NCI-H1417 (cell line): ENCODE data around the gene SLX4.

Experiments used
- DNase-seq, 3 experiments: peaks; one replicate each; lab custom pipeline; 2025; lab: John Stamatoyannopoulos, UW

SLX4 gene

DNA sequence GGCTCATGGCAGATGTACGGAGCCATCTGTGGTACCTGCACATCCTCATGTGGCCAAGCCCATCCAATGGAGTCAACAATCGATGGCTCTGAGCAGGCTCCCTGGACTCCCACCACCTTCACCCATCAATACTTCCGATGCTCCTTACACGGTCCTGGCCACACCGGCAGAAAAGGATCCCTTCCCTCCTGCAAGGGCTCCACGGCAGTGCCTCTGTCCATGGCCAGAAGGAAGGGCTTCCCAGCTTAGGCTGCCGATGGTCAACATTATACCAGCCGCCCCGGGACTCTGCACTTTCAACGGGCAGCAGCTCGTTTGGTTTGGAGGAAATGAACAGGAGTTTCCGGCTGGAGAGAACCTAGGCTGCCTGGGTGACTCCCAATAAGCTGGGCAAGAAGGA, 13.2 kb downstream of the SLX4 start:
- no peak for DNase-seq

DNA sequence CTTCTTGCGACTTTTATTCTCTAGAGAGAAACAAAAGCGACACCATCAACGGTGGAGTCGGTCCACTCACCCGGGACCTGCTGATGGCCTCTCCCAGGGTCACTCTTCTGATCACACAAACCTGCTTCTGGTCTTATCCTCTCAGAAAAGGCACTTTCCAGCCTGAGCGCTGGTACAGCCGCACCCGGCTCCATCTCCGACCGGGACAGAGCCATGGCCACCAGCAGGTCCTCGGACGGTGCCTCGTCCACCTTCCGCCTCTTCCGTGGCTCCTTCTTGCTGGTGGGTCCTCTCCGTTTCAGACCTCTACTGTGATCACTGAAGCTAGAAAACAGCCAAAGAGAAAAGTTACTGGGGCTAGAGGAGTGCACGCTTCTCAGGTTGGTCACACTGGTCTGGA, 13.7 kb downstream of the SLX4 start:
- no peak for DNase-seq

DNA sequence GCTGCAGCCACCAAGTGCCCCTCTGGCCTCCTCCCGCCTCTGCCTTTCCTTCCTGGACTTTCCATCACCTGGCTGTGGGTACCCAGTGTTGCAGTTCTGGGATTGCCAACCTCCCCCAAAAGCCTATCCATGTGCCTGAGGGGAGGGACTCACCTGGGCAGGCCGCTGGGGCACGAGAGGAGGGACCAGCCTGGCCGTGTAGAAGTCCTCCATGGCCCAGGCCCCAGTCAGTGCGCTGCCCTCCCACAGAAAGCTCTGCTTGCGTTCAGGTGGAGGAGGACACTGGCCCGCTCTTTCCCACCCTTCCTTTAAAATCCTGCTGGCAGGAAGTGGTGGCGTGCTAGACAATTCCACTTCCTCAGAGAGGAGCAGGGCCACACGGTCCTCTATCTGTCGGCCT, 14.2 kb downstream of the SLX4 start:
- DNase-seq = no peak

DNA sequence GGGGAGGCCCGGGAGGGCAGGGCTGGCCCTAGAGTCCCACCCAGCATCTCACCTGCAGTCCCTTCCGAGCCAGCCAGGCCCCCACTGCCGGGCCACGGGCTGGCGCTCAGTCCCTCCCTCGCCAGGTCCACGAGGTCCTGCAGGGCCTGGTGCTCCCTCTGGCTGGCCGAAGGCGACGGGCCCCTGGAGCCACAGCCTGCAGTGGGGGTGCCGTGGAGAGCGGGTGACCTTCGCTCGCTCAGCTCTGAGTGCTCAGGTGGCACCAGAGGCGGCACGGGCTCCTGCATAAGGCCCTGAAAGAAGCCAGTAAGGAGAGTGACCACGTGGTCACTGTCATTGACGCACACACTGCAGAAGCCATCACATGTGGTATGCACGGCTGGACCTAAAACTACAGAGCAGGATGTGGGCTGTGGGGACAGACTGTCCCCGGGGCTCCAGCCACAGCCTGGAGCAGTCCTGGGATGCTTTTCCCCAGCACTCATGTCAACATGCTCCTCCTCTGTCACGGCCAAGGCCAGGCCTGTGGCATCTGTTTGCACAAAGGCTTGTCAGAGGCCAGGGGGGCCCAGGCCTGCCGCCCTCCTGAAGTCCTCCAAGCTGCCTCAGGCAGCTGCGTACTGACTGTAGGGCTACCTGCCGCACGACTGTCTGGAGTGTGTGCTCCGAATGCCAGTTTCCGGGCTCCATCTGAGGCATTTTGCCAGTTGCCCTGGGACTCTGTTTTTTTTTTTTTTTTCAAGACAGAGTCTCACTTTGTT, 15.1 kb downstream of the SLX4 start:
- no peak for DNase-seq

DNA sequence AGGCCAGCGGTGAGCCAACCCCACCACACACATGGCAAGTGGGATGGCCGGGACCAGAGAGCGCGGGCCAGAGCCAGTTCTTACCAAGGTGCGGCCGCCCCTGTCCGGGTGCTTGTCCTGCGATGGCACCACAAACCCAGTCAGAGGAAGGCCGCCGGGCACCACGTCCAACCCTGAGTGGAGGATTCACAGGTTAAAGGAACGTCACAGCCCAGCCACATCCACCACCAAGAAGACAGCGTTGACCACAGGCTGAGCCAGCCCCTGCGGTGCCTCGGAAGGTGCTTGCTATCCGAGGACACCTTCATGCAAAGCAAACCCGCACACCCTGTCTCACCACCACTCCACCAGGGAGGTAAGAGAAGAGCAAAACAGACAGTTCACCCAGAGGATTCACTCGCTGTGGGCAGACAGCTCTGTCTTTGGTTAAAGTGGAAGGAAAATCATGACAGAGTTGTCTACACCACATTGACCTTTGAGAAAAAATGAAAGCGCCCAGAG, 15.8 kb downstream of the SLX4 start:
- no peak for DNase-seq

DNA sequence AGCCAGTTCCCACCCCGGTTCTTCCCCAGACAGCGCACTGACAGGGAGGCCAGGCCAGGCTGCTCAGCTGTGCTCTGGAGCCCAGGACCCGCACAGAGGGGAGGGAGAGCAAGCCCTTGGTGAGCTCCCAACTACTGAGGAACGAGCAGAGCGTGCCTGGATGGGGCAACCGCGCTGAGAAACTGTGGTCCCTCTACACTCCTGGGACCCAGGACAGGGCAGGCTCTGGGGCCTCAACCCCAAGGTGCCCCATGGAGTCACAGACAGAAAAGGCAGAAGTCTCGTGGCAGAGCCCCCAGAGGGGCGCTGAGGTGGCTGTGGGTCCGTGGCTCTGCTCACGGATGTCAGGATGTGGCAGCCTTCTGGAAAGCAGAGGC, 16.3 kb downstream of the SLX4 start:
- no peak for DNase-seq

DNA sequence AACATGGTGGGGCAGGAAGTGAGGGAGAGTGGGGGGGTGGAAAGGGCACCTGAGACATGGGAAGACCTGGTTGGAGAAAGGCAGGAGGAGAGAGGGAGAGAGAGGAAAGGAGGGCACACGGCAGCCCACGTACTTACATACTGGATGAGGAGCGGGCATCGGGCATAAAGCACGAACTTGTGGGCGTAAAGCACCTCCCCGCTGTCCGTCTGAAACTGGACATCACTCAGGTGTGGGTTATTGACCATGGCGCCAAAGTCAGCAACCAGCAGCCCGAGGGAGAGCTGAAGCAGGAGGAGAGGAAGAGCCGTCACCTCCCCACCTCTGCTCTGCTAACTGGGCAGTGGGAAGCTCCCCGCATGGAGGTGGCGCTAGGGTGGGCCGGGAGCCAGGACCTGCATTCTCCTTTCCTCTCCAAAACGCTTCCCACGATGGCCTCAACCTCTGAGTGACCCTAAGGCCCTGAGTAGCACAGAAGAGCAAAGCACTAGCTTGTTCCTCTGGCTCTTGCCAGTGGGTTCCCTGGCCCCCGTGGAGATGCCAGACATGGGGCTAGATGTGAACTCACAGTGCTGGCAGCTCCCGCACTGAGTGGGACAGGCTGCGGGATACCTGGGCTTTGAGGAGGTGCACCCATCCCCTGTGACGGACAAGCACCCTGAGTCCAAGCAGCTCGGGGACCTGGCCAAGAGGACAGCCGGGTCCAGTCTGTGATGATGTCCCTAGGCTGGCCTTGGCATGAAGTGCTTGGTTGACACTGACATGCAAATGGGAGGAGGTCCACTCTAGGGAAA, 16.9 kb downstream of the SLX4 start:
- DNase-seq = no peak

DNA sequence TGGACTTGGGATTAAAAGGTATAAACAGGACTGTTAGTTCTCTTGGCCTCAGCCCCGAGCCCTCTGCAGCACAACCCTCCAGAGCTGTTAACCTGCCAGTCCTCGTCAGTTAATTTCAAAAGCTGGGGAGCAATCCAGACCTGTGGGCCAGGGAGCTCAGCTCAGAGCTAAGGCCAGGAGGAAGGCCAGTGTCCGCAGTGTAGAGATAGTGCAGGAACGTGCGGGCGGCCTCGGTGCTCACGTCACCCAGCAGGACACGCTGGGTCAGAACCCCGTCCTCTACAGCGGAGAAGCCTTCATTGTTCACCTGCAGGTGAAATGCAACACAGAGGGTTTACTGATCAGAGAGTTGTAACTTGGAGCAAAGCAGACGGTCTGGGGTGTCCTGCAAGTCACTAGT, 18.8 kb downstream of the SLX4 start:
- DNase-seq = no peak

DNA sequence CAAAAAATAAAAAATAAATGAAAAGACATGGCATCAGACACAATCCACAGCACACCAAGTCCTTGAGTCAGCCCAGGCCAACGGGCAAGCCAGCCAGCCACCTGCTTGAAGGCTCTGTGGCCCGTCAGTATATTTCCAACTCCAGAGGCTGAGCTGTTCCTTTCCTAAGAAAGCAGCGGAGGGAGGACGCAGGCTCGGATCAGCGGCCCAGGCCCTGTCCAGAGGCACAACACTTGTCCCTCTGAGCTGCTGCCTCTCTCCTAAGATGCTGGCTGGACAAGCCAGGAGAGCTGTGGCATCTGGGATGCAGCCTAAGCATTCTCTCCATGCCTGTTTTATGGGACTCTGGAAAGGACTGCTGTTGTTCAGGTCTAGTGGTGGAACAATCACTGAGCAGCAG, 19.4 kb downstream of the SLX4 start:
- DNase-seq = no peak

DNA sequence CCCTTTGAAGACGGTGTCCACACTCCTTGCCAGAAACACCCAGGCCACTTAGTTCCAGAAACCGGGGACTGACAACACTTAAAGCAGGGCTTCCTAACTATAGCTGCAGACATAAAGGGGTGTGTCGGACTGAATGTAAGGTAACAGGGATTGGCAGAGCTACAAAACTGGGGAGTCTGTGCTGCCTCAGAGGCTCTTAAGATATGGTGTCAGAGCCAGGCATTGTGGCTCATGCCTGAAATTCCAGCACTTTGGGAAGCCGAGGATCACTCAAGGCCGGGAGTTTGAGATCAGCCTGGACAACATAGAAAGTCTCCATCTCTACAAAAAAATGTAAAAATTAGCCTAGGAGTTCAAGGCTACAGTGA, 20.0 kb downstream of the SLX4 start:
- DNase-seq = no peak

DNA sequence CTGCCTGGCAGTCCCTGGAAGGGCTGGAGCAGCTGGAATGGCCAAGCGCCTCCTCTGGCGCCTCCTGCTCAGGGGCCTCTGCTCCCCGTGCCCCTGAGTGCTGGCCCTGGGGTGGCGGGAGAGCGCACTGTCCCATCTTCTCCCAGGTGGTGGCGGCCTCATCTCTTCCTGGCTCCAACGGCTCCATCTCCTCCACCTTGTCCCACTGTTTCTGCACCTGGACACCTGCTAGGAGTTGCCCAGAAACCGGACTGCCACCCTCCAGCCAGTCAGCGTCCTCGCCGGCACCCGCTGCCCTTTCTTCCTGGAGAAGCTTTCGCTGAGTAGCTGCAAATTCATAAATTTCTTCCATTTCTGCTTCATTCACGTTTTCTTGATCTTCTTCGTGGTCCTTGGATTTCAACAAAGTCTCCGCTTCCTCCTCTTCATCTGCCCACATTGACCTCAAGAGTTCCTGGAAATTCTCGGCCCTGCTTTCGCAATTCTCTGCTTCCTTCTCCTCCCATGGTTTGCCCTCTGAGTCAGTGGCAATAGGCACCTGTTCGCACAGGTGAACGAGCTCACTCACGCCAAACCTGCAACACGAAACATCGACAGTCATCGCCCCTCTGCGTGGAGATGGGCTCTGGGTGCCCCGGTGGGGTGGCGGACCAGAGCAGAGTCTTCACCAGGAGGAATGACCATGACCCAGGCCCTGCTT, 20.5 kb downstream of the SLX4 start:
- no peak for DNase-seq

DNA sequence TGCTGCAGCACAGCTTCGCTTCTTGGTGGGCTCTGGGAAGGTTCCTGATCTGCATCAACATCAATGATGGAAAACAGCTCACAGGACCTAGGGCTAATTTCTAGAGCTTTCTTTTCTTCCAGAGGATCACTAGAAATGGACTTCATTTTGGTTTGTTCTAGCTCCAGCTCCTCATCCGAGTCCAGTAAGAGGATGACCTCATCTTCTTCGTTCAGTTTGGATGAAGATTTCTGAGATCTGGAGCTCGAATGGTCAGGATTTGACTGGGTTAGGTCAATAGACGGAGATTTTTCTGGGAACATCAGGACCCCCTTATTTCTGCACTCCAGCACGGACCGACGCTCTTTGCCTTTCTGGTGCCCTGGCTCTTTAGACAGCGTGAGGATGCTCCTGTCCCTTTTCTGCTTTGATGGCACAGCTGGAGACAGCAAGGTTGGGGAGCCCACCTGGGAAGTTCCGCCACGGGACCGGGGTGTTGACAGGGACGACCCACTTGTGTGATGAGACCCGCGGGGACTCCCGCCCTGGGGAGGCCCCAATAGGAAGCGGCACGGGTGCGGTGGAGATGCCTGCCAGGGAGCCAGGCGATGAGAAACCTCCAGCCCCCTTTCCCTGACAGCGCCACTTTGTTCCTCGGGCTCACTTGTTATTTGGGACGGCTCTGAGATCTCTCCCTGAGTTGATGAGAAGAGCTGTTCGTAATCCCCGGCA, 21.3 kb downstream of the SLX4 start:
- no peak for DNase-seq

DNA sequence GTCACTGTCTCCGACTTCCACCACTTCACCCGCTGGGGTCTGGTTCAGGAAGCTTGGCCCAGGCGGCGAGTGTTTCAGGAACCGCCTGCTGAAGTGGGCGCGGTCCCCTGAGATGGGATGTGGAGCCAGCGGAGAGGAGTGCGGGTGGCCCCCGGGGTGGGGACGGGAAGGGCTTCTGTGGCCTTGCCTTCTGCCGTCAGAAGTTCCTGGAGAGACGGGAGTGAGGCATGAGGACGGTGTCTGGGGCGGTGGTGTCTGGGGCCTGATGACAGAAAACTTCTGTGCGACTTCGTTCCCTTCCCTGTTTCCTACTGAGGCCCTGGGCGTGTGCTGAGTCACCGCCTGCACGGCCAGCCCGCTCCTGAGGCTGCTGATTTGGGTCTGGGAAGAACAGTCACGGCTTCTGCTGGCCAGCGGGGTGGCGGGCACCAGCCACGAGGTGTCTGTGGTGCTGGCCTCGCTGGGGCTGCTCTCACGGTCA, 21.9 kb downstream of the SLX4 start:
- no peak for DNase-seq

DNA sequence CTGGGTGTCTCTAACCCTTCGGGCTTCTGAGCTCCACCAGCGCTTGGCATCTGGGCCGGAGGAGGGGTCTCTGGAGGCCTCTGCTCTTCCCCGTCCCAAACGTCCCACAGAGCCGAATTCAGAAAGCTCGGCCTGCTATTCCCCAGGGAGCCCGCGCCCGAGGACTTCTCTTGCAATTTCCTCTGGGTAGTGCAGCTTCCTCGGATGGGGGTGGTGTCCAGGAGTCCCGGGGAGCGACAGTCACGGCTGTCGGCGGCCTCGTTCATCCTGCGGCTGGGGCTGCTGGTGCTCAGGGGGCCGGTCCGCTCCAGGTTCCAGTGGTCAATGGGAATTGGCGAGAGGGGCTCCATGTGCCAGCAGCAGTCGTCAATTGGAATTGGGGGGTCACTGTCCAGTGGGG, 22.4 kb downstream of the SLX4 start:
- DNase-seq = no peak

DNA sequence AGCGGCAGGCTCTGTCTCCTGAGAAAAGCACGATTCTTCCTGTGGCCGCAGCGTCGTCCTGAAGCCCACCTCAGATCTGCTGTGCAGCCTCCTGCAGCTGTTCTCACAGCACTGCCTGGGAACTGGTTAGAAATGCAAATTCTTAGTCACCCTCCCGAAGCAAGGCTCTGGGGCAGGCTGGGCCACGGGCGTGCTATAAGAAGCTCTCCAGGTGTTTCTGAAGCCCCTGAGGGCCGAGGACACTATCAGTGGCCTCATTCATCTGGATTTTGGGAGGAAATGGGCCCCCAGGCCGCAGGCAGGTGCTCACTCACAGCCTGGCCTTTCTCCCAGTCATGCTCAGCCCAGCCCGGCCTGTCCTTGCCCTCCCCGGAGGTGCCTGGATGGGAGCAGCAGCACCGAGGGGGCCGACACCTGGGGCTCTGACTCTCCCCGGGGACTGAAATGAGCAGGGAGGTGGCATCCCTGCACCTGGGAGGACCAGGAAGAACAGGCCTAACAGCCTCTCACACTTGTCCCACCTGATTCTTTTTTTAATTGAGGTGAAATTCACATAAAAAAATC, 23.8 kb downstream of the SLX4 start:
- DNase-seq = no peak

DNA sequence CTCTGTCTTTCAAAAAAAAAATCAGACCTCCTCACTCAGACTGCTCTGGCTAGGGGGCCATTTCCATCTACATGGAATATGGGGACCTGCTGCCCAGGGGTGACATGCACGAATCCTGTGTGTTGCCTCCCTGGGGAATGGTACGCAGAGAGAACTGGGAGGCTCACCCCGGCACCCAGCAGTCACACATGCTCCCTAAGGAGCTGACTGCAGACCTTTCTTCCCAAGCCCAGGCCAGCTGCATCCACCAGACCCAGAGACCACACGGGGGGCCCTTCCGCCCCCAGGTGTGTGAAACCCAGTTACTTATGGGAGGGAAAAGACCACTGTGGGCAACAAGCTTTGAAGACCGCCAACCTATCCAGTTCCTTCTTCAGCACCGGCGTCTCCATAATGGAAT, 27.0 kb downstream of the SLX4 start:
- no peak for DNase-seq

DNA sequence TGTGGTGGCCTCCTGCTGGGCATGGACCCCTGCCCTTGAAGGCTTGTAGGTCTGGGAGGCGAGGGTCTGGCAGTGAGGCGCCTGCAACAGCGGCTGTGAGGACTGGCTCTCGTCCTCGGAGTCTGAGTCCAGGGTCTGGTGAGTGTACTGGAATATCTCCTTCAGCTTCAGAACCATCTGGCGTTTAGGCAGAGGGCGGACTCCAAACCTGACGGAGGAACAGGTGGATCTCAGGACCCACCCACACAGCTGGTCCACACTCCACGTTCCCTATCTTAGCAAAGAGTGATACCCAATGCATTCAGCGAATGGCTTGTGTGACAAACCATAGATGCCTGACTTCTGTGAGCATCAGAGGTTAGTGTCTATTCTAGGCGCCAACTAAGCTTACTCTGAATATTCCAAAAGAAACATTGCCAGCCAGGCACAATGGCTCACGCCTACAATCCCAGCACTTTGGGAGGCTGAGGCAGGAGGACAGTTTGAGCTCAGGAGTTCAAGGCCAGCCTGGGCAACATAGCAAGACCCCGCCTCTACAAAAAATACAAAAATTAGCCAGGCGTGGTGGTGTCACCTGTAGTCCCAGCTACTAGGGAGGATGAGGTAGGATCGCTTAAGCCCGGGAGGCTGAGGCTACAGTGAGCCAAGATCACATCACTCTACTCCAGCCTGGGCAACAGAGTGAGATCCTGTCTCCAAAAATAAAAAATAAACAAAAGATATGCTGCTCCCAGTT, 27.9 kb downstream of the SLX4 start:
- DNase-seq = no peak

DNA sequence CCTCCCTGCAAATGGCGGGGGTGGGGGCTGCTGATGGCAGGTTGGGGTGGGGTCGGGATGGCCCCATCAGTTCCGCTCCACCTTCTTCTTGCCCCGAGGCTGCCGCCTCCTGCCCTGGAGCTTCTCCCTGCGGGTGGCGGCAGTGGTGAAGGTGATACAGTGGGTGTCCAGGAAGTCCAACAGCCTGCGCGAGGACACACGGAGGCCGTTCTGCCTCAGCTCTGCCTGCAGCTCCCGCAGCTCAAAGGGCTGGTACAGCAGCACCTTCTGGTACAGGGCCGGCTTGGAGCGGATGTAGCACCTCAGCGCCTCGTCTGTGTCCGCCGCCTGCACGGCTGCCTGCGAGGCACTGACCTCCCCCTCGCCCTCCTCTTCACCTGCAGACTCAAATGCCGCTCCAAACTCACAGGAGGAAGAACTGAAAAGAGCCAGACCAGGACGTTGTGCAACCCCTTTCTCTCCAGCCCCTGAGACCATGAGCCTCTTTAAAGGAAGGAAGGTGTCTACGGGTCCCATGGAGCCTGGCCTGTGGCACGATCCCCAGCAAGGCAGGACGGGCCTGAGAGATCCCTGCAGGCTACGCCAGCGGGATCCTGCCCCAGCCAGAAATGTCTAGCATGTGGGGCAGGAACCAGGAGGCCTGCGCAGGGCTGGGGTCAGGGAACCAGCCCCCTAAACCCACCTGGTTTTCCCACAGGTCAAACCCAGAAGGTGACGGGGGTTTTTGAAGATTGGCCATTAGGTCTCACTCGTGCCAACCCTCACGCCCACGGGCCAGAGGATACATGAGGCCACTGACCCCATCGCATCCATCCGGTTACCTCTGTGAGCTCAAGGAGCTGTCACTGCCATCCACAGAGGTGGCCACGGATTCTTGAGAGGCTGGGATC, 28.9 kb downstream of the SLX4 start:
- DNase-seq = no peak

DNA sequence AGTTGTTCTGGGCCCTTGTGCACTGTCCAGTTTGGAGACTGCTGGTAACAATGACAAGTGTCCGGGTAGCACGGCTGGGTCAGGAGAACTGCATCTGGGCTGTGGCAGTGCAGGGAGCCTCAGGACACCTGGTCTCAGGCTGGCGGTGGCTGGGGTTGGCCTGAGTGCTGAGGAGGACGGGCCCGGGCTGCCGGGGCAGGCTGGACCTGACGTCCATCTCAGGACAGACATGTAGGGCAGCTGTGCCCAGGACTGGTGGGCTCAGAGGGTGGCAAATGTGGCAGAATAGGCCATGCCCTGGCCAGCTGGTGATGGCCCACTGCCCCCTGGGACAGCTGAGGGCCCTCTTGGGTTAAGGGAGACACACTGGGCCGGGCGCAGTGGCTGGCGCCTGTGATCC, 30.0 kb downstream of the SLX4 start:
- no peak for DNase-seq

DNA sequence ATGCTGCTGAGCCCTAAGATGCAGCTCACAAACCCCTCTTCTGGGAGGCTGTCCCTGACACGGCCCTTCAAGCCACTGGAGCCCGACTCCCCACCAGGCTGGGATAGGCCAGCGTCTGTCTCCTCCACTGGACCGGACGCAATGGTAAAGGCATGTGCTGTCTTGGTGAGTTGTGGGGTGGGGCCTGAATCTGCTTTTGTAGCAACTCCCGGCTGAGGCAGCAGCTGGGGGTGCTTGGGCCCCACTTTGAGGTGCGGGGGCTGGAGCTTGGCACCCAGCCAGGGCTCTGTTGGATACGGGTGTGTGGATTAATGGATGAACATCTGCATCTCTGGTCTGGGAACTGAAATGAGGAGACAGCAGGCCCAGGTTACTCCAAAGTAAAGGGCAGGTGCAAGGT, 30.7 kb downstream of the SLX4 start:
- DNase-seq = no peak
